Measurements from ENCODE around the gene ATXN10. TPM values are rescaled to one million over a fixed set of nuclear protein-coding genes. Genes with fewer than 3 reads are reported as not detected.

Gene ATXN10
- total RNA-seq, 4 donors from 2014 or later = 83.5 to 127 (median 96.6) TPM

GRCh38 chr22:45708145-45708544 is 36.5 kb downstream of the ATXN10 start:
- TF ChIP-seq CTCF (IDR thresholded peaks at IDR 0.05; ENCODE audit: low read depth) = no peak

- TF ChIP-seq CTCF (IDR thresholded peaks at IDR 0.05; ENCODE audit: low read depth) = no peak
These were observed 37.6 kb downstream of the ATXN10 start for GRCh38 chr22:45709060-45709739.

- no peak for TF ChIP-seq CTCF (IDR thresholded peaks at IDR 0.05; ENCODE audit: low read depth)
These were observed 38.2 kb downstream of the ATXN10 start for GRCh38 chr22:45709866-45710265.

- no peak for TF ChIP-seq CTCF (IDR thresholded peaks at IDR 0.05; ENCODE audit: low read depth)
These were observed 38.8 kb downstream of the ATXN10 start for GRCh38 chr22:45710469-45710868.

- TF ChIP-seq CTCF (IDR thresholded peaks at IDR 0.05; ENCODE audit: low read depth) = no peak
These were observed 46.2 kb downstream of the ATXN10 start for GRCh38 chr22:45717789-45718188.

- TF ChIP-seq CTCF (IDR thresholded peaks at IDR 0.05; ENCODE audit: low read depth) = no peak
These were observed 46.8 kb downstream of the ATXN10 start for GRCh38 chr22:45718391-45718790.

- TF ChIP-seq CTCF (IDR thresholded peaks at IDR 0.05; ENCODE audit: low read depth) = no peak
These were observed 49.3 kb downstream of the ATXN10 start for GRCh38 chr22:45720839-45721378.

Data from subcutaneous adipose tissue (tissue), 4 donors.